ENCODE results near the gene ABCD3. TPM values are rescaled to one million over a fixed set of nuclear protein-coding genes. Genes with fewer than 3 reads are reported as not detected.

ABCD3 gene
- total and polyA plus RNA-seq, 2 of the 13 experiments (the other 11 are each of a cell fraction or from before 2014, with no cell fraction given) = 27.5 to 166 TPM

DNA sequence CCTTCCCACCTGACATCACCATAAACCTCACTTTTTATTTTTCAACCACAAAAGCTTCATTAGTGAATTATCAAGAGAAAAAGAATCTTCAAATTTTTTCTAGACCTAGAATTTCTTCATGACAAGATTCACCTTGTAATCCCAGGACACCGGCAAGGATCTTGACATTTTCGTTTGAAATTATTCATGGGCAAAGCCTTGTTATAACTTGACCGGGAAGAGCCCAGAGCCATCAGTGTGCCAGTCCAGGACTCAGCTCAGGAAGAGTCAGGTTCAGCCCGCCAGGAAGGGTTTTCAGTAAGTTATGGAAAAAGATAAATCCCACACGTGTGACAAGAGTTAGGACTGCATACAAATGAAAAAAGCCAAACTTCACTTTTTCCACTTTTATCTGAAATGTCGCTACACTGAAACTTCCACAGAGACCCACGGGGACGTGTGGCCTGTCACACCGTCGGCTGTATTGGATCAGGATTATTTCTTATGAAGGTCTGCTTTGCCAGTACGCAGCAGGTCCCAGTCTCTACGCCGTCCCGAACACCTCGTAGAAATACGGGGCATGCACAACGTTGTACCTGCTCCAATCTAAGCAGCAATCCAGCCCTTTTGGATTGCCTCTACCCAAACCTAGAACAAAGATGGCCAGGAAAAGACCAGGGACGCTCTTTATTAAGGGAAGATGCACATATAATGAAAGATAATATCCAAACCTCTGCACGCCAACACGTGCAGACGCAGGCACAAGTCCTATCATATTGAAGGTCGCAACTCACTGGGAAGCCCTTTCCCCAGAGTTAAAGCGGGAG, 122.5 kb downstream of the ABCD3 start (continued):
- TF ChIP-seq PRDM15 (CRISPR knock-in tag; IDR thresholded peaks at IDR 0.05) = peak; percentile 63
- TF ChIP-seq TCF7 (IDR thresholded peaks at IDR 0.05; ENCODE audit: low read depth) = no peak
- no peak for TF ChIP-seq ZNF264 (CRISPR knock-in tag; IDR thresholded peaks at IDR 0.05)
- TF ChIP-seq, protein P1, sequence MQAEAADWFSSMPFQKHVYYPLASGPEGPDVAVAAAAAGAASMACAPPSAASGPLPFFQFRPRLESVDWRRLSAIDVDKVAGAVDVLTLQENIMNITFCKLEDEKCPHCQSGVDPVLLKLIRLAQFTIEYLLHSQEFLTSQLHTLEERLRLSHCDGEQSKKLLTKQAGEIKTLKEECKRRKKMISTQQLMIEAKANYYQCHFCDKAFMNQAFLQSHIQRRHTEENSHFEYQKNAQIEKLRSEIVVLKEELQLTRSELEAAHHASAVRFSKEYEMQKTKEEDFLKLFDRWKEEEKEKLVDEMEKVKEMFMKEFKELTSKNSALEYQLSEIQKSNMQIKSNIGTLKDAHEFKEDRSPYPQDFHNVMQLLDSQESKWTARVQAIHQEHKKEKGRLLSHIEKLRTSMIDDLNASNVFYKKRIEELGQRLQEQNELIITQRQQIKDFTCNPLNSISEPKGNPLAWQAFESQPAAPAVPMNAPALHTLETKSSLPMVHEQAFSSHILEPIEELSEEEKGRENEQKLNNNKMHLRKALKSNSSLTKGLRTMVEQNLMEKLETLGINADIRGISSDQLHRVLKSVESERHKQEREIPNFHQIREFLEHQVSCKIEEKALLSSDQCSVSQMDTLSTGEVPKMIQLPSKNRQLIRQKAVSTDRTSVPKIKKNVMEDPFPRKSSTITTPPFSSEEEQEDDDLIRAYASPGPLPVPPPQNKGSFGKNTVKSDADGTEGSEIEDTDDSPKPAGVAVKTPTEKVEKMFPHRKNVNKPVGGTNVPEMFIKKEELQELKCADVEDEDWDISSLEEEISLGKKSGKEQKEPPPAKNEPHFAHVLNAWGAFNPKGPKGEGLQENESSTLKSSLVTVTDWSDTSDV (CRISPR knock-in tag; IDR thresholded peaks at IDR 0.05) = 0 out of 2 replicates have a peak, but pooled peaks have one; percentile 4
- no peak for TF ChIP-seq ZNF564 (CRISPR knock-in tag; IDR thresholded peaks at IDR 0.05)
- TF ChIP-seq EZH2 (conservative IDR thresholded peaks at IDR 0.05; ENCODE audit: low read depth, low read length) = no peak
- TF ChIP-seq ZSCAN9 (CRISPR knock-in tag; IDR thresholded peaks at IDR 0.05; ENCODE audit: borderline replicate concordance) = no peak
- TF ChIP-seq SPEN (CRISPR knock-in tag; IDR thresholded peaks at IDR 0.05; ENCODE audit: low read depth) = 0 out of 2 replicates have a peak, but pooled peaks have one; percentile 7
- no peak for TF ChIP-seq FOXP1 (IDR thresholded peaks at IDR 0.05)
- TF ChIP-seq FOXP1 (CRISPR knock-in tag; IDR thresholded peaks at IDR 0.05) = no peak
- no peak for TF ChIP-seq TOPORS (CRISPR knock-in tag; IDR thresholded peaks at IDR 0.05)
- TF ChIP-seq ZNF10 (CRISPR knock-in tag; IDR thresholded peaks at IDR 0.05; ENCODE audit: borderline replicate concordance, low read depth) = no peak
- TF ChIP-seq, protein P2, sequence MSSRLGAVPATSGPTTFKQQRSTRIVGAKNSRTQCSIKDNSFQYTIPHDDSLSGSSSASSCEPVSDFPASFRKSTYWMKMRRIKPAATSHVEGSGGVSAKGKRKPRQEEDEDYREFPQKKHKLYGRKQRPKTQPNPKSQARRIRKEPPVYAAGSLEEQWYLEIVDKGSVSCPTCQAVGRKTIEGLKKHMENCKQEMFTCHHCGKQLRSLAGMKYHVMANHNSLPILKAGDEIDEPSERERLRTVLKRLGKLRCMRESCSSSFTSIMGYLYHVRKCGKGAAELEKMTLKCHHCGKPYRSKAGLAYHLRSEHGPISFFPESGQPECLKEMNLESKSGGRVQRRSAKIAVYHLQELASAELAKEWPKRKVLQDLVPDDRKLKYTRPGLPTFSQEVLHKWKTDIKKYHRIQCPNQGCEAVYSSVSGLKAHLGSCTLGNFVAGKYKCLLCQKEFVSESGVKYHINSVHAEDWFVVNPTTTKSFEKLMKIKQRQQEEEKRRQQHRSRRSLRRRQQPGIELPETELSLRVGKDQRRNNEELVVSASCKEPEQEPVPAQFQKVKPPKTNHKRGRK (CRISPR knock-in tag; IDR thresholded peaks at IDR 0.05) = no peak
- TF ChIP-seq ZNF589 (CRISPR knock-in tag; conservative IDR thresholded peaks at IDR 0.05) = no peak
- TF ChIP-seq MLX (CRISPR knock-in tag; IDR thresholded peaks at IDR 0.05) = no peak
- TF ChIP-seq U2AF1 (optimal IDR thresholded peaks at IDR 0.05; ENCODE audit: low read depth, low read length) = no peak
- no peak for TF ChIP-seq TP53 (CRISPR knock-in tag; conservative IDR thresholded peaks at IDR 0.05)
- no peak for TF ChIP-seq ZNF577 (CRISPR knock-in tag; IDR thresholded peaks at IDR 0.05; ENCODE audit: borderline replicate concordance, low read depth)
- no peak for TF ChIP-seq ZNF775 (CRISPR knock-in tag; IDR thresholded peaks at IDR 0.05; ENCODE audit: borderline replicate concordance)
- no peak for TF ChIP-seq ZBTB43 (CRISPR knock-in tag; conservative IDR thresholded peaks at IDR 0.05)

All from HepG2 (cell line).